Mucosa of descending colon (tissue), 3 donors: Measurements from ENCODE around the gene NR0B1. TPM values are rescaled to one million over a fixed set of nuclear protein-coding genes. Genes with fewer than 3 reads are reported as not detected.

Experiments
- ATAC-seq: fragments of 200-7000 bp; cut with Tn5 transposase; one replicate; pipeline ENCODE4 v1.9.1; 2020; ENCODE audit warnings: mild to moderate bottlenecking, moderate library complexity
- DNase-seq, 3 donors: peaks; one replicate each; pipeline ENCODE4 v3.0.0-alpha.2; 2020
- H3K36me3 ChIP-seq: fragments of 200-600 bp; one replicate; pipeline ENCODE4 v1.8.0; 2021; ENCODE audit warnings: low read depth, mild to moderate bottlenecking
- H3K4me1 ChIP-seq: fragments of 200-600 bp; one replicate; pipeline ENCODE4 v1.8.0; 2021; ENCODE audit warnings: low read depth, mild to moderate bottlenecking
- H3K4me3 ChIP-seq: fragments of 200-600 bp; one replicate; pipeline ENCODE4 v1.8.0; 2021; ENCODE audit warnings: mild to moderate bottlenecking
- H3K9me3 ChIP-seq: fragments of 200-600 bp; one replicate; pipeline ENCODE4 v1.8.0; 2021; ENCODE audit warnings: mild to moderate bottlenecking
- CTCF ChIP-seq: fragments of 200-600 bp; IDR thresholded peaks from one replicate; pipeline ENCODE4 v1.8.0; 2022; ENCODE audit warnings: antibody characterized with exemption, mild to moderate bottlenecking
- intact Hi-C, 2 donors: fragments of 100-400 bp; cut with DNase I in 1 of 2; cut with micrococcal nuclease in 1 of 2; formaldehyde crosslinking; loops; one replicate each; pipeline versions ENCODE4 v1.11.0 to v1.11.1; 2022; cut with DNase I, micrococcal nuclease
- total RNA-seq, 3 donors: library from RNA; stranded (reverse); fragmentation: NEBNext Ultra II Directional in 2 of 3; extraction: Animal tissue kit (Norgen Biotek cat#: 25700) in 2 of 3; gene quantifications; one replicate each; pipeline versions ENCODE4 v1.2.1 to v1.2.4, GENCODE V29; 2021 to 2023
- donor health status: DM: no; HTN: no; CAD: no; lungs with moderate emphysema.
- donor health status: DM: no; HTN: no; CAD: no.
- donor health status: DM: no; HTN: yes; CAD: no.

The NR0B1 gene
- total RNA-seq, 3 donors from 2014 or later, result not detected

GRCh38 chrX:30296408-30297254 is 12.6 kb downstream of the NR0B1 start:
- Histone ChIP-seq H3K9me3 (no peaks in the 10 kb centered on the region), H3K36me3 (no peaks in the 10 kb centered on the region), H3K4me1 (no peaks in the 10 kb centered on the region), H3K4me3 (no peak overlapping the region)
- ATAC-seq (no peak), DNase-seq (no peak)
- intact Hi-C loops, result no loop called here
- no peak for TF ChIP-seq CTCF

GRCh38 chrX:30283456-30284200 is 25.6 kb downstream of the NR0B1 start:
- intact Hi-C loops, result no loop called here
- no peaks in the 10 kb centered on the region for H3K36me3 ChIP-seq
- TF ChIP-seq CTCF, result no peak
- no peaks in the 10 kb centered on the region for H3K9me3 ChIP-seq
- no peak for ATAC-seq
- no peaks in the 10 kb centered on the region for H3K4me1 ChIP-seq
- DNase-seq, result no peak
- H3K4me3 ChIP-seq, result no peak overlapping the region

GRCh38 chrX:30282527-30282926 is 26.7 kb downstream of the NR0B1 start:
- intact Hi-C loops, result no loop called here
- H3K4me3 ChIP-seq, result no peak overlapping the region
- ATAC-seq, result no peak

GRCh38 chrX:30280428-30280827 is 28.8 kb downstream of the NR0B1 start:
- Histone ChIP-seq H3K36me3 (no peaks in the 10 kb centered on the region), H3K4me3 (no peak overlapping the region), H3K4me1 (no peaks in the 10 kb centered on the region), H3K9me3 (no peaks in the 10 kb centered on the region)
- ATAC-seq (no peak), DNase-seq (no peak)
- no peak for TF ChIP-seq CTCF
- intact Hi-C loops, result no loop called here

More at GRCh38 chrX:30282527-30282926, 26.7 kb downstream of the NR0B1 start:
- no peak for TF ChIP-seq CTCF
- H3K9me3 ChIP-seq, result no peaks in the 10 kb centered on the region
- H3K36me3 ChIP-seq, result no peaks in the 10 kb centered on the region
- H3K4me1 ChIP-seq, result no peaks in the 10 kb centered on the region
- no peak for DNase-seq

GRCh38 chrX:30278365-30278764 is 30.8 kb downstream of the NR0B1 start:
- Histone ChIP-seq H3K4me3 (no peak overlapping the region), H3K4me1 (no peaks in the 10 kb centered on the region), H3K36me3 (no peaks in the 10 kb centered on the region), H3K9me3 (no peaks in the 10 kb centered on the region)
- no peak for DNase-seq
- no peak for TF ChIP-seq CTCF
- no peak for ATAC-seq
- intact Hi-C loops, result no loop called here
